Measurements from ENCODE around the gene TSPAN18.

GRCh38 chr11:44833877-44834452 is 107.2 kb downstream of the TSPAN18 start:
- TF ChIP-seq CTCF (IDR thresholded peaks at IDR 0.05; ENCODE audit: poor library complexity): no peak
- TF ChIP-seq EZH2phosphoT487 (IDR thresholded peaks at IDR 0.05; ENCODE audit: low read depth, severe bottlenecking, unreplicated experiment): no peak
